ENCODE data around the gene CEP126. TPM values are rescaled to one million over a fixed set of nuclear protein-coding genes. Genes with fewer than 3 reads are reported as not detected.

Gene CEP126
- total and polyA plus RNA-seq, 2 of the 13 experiments (the other 11 are each of a cell fraction or from before 2014, with no cell fraction given), result 1.4 to 1.7 TPM

GRCh38 chr11:101866619-101867491 lies 48.0 kb upstream of the CEP126 start (continued):
- no peak for TF ChIP-seq PLRG1 (conservative IDR thresholded peaks at IDR 0.05)
- 0 out of 2 replicates have a peak, but pooled peaks have one; percentile 36 for TF ChIP-seq RXRB (CRISPR knock-in tag; IDR thresholded peaks at IDR 0.05; ENCODE audit: borderline replicate concordance)
- TF ChIP-seq ZNF282 (IDR thresholded peaks at IDR 0.05; ENCODE audit: partially characterized antibody), result no peak
- TF ChIP-seq ZNF296 (CRISPR knock-in tag; conservative IDR thresholded peaks at IDR 0.05), result no peak
- no peak for TF ChIP-seq NR0B2 (CRISPR knock-in tag; IDR thresholded peaks at IDR 0.05)
- TF ChIP-seq ZNF546 (CRISPR knock-in tag; conservative IDR thresholded peaks at IDR 0.05), result no peak
- TF ChIP-seq ZNF790 (CRISPR knock-in tag; IDR thresholded peaks at IDR 0.05; ENCODE audit: borderline replicate concordance), result no peak
- peak; percentile 35; the same call in 1 of the 2 replicates for TF ChIP-seq HDAC1 (CRISPR knock-in tag; IDR thresholded peaks at IDR 0.05)
- TF ChIP-seq KLF12 (CRISPR knock-in tag; IDR thresholded peaks at IDR 0.05; ENCODE audit: borderline replicate concordance), result no peak
- no peak for TF ChIP-seq HOXA9 (CRISPR knock-in tag; IDR thresholded peaks at IDR 0.05; ENCODE audit: borderline replicate concordance)
- TF ChIP-seq ZBTB49 (CRISPR knock-in tag; IDR thresholded peaks at IDR 0.05; ENCODE audit: borderline replicate concordance), result no peak
- TF ChIP-seq SIX1 (CRISPR knock-in tag; IDR thresholded peaks at IDR 0.05; ENCODE audit: borderline replicate concordance), result peak; percentile 48; the same call in 1 of the 2 replicates
- TF ChIP-seq ZNF430 (CRISPR knock-in tag; IDR thresholded peaks at IDR 0.05), result no peak
- no peak for TF ChIP-seq ZNF704 (CRISPR knock-in tag; IDR thresholded peaks at IDR 0.05; ENCODE audit: borderline replicate concordance)
- no peak for TF ChIP-seq HIC2 (CRISPR knock-in tag; IDR thresholded peaks at IDR 0.05; ENCODE audit: low read depth)
- peak; percentile 45 for TF ChIP-seq SAP130 (CRISPR knock-in tag; IDR thresholded peaks at IDR 0.05; ENCODE audit: low read depth)
- TF ChIP-seq FUBP1 (CRISPR knock-in tag; IDR thresholded peaks at IDR 0.05; ENCODE audit: borderline replicate concordance), result no peak
- TF ChIP-seq ZNF264 (CRISPR knock-in tag; IDR thresholded peaks at IDR 0.05), result no peak
- TF ChIP-seq ZSCAN5A (CRISPR knock-in tag; IDR thresholded peaks at IDR 0.05; ENCODE audit: borderline replicate concordance), result no peak; the same call in 1 of the 2 replicates

Data from HepG2 (cell line).